HG02678 (cell line): Measurements from ENCODE around the gene GRIK2.

Source experiments
- ATAC-seq: cut with Tn5 transposase; IDR thresholded peaks from one replicate; pipeline ENCODE4 v1.9.1; 2021; ENCODE audit warnings: mild to moderate bottlenecking, moderate library complexity; ENCODE audit not compliant: unreplicated experiment

Gene GRIK2

DNA sequence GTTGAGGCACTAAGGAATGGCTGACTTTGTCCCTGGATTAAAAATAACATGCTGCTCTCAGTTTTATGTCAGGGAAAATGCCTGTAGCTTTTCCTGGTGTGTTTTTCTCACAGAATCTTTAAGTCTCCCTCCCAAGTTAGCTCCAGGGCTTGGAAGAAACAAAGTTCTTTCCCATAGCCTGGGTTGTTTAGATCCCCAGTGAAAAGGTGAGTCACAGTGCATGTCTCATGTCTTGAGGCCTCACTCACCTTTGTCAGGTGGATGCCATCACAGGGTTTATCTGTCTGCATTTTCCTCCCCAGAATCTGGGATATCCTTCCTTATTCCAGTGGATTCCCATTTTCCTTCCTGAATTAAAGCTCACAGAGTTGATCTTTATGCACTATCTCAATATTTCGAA lies 722.4 kb downstream of the GRIK2 start:
- ATAC-seq: no peak

DNA sequence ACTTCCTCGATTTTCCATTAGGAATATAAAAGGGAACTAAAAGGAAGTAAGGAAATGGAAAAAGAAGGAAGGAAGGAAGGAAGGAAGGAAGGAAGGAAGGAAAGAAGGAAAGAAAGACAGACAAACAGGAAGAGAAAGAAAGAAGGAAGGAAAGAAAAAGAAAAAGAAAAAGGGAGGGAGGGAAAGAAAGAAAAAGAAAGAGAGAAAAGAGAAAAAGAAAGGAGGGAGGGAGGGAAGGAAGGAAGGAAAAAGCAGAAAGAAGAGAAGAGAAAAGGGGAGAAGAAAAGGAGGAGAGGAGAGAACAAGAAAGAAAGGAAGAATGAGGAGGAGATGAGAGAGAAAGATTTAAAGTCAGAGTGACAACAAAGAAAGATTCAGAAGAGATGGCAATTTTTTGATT lies 724.5 kb downstream of the GRIK2 start:
- ATAC-seq: no peak
